Right cardiac atrium (tissue), 5 donors: Measurements from ENCODE around the gene NDUFB2. TPM values are rescaled to one million over a fixed set of nuclear protein-coding genes. Genes with fewer than 3 reads are reported as not detected.
"Not testable (repeated sequence)": the region's sequence is repeated elsewhere in the genome, so short reads cannot be mapped to it uniquely, and the experiment has no call there.

Source experiments
- ATAC-seq, 2 donors: fragments of 200-7000 bp; cut with Tn5 transposase; one replicate each; pipeline versions ENCODE4 v1.8.0 to v1.9.1; 2020; ENCODE audit warnings: moderate library complexity in 2 of 2, mild to moderate bottlenecking in 1 of 2
- DNase-seq, 3 donors: peaks; one replicate each; pipeline ENCODE4 v3.0.0-alpha.2; 2020
- H3K27ac ChIP-seq: one replicate; pipeline ENCODE4 v1.5.1; 2013; ENCODE audit warnings: mild to moderate bottlenecking, low read length, control low read depth, moderate library complexity
- H3K27me3 ChIP-seq: one replicate; pipeline ENCODE4 v1.6.1; 2013; ENCODE audit not compliant: control insufficient read depth, insufficient read depth
- H3K4me1 ChIP-seq: one replicate; pipeline ENCODE4 v1.6.1; 2013; ENCODE audit warnings: low read length; ENCODE audit not compliant: control insufficient read depth, insufficient read depth
- H3K4me3 ChIP-seq: one replicate; pipeline ENCODE4 v1.5.1; 2013; ENCODE audit warnings: low read length, control low read depth
- H3K9me3 ChIP-seq: one replicate; pipeline ENCODE4 v1.6.1; 2013; ENCODE audit warnings: low read length; ENCODE audit not compliant: control insufficient read depth
- WGBS: extraction: QIAGEN DNeasy Blood & Tissue Kit; methylation state at CpG from one replicate; pipeline ENCODE4 v1.1.7; 2013; 5-methylcytosine and 5-hydroxymethylcytosine counted together
- intact Hi-C, 4 donors: fragments of 100-400 bp; cut with DNase I; formaldehyde crosslinking; loops; one replicate each; pipeline versions ENCODE4 v1.11.0 to v1.14.0; 2022 to 2023
- polyA plus RNA-seq: library from polyadenylated mRNA; stranded (reverse); fragments of 200-250 nt; gene quantifications from one replicate; pipeline ENCODE4 v1.2.3, GENCODE V29; 2013
- total RNA-seq, 4 donors: library from RNA; stranded (reverse); fragmentation: NEBNext Ultra II Directional; extraction: Animal tissue kit (Norgen Biotek cat#: 25700); gene quantifications; one replicate each; pipeline ENCODE4 v1.2.1, GENCODE V29; 2021
- donor health status: healthy with polysubstance abuse.
- donor health status: DM: no; HTN: yes; CAD: no.
- donor health status: DM: no; HTN: no; CAD: no.
- donor health status: DM: no; HTN: yes; CAD: no; lungs with severe emphysema.
- donor health status: DM: yes; HTN: yes; CAD: no.

NDUFB2 gene
- total and polyA plus RNA-seq, 5 donors, result 460 to 860 (median 535) TPM

DNA sequence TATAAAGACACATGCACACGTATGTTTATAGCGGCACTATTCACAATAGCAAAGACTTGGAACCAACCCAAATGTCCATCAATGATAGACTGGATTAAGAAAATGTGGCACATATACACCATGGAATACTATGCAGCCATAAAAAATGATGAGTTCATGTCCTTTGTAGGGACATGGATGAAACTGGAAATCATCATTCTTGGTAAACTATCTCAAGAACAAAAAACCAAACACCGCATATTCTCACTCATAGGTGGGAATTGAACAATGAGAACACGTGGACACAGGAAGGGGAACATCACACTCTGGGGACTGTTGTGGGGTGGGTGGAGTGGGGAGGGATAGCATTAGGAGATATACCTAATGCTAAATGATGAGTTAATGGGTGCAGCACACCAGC is 46.7 kb downstream of the NDUFB2 start:
- H3K4me3 ChIP-seq, H3K27ac ChIP-seq, H3K27me3 ChIP-seq, intact Hi-C loops, DNase-seq, H3K4me1 ChIP-seq, H3K9me3 ChIP-seq, ATAC-seq: not testable (repeated sequence)
- 90% methylated on average over 2 of the region's 4 CpGs for WGBS

DNA sequence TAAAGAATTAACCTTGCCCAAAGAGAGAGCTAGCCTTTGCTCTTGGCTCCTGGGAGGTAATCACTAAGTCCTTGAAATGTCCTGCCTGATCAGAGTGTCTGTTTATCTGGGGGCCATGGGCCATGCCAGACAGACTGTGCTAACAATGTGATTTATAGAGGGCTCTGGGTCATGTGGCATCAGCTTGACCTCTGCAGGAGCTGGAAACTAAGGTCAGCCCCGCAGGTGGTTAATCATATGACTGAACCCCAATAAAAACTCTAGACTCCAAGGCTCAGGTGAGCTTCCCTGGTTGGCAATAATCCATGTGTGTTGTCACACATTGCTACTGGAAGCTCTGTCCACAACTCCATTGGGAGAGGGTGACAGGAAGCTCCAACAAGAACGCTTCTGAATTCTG is 47.5 kb downstream of the NDUFB2 start:
- ATAC-seq (no peak), DNase-seq (no peak)
- intact Hi-C loops, result no loop called here
- Histone ChIP-seq H3K4me1 (no peaks in the 10 kb centered on the region), H3K4me3 (no peak overlapping the region), H3K9me3 (no peaks in the 10 kb centered on the region), H3K27me3 (no peaks in the 10 kb centered on the region), H3K27ac (no peak overlapping the region)
- 84% methylated on average over 2 of the region's 2 CpGs for WGBS

DNA sequence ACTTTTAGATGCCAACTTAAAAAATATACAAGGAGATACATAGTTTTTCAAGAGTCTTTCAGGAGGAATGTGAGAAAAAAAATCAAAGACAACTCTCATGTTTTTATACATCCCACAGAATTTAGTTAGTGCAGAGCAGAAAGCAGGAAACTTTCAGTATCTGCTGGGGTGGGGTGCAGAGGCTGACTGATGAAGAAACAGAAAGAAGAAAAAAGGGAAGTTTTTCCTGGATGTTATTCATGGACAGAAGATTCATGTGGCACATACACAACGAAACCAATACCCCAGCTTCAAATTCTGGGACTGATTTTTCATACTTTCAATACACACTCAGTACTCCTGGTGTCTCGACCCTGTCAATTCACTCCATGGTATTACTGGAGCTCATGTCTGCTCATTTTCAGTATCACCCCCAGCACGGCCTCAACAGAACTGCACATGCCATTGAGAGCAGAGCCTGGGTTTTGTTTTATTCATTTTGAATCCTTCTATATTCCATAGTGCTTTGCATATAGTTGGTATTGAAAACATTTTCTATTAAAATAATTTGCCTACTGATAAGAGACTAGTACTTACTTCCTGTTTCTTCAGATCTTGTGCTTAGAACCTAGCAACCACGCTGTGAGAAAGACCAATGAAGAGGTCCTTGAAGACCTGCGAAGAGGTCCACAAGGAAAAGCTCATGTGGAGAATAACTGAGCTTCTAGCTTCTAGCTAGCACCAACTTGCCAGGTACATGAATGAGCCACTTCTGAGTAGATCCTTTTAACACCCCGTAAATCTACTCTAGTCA is 49.0 kb downstream of the NDUFB2 start:
- no peak overlapping the region for H3K27ac ChIP-seq
- WGBS, result 76% methylated on average over 6 of the region's 6 CpGs
- intact Hi-C loops, result no loop called here
- no peaks in the 10 kb centered on the region for H3K27me3 ChIP-seq
- no peaks in the 10 kb centered on the region for H3K9me3 ChIP-seq
- no peak overlapping the region for H3K4me3 ChIP-seq
- no peaks in the 10 kb centered on the region for H3K4me1 ChIP-seq
- DNase-seq (no peak), ATAC-seq (no peak)

DNA sequence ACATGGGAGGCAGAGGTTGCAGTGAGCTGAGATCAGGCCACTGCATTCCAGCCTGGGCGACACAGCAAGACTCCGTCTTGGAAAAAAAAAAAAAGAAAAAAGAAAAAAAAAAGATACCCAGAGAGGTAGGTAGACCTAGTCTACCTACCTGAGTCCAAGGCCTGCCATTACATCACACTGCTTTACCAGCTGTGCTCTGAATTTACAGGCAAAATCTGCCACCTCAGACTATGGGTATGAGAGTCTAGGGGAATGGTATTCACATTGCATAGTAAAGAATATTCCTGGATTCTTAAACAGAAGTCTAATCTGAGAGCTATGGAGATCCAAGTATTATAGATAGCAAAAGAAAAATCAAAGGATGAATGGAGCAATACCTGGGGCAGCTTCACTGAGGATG is 50.2 kb downstream of the NDUFB2 start:
- Histone ChIP-seq H3K4me3 (no peak overlapping the region), H3K27ac (no peak overlapping the region), H3K27me3 (no peaks in the 10 kb centered on the region), H3K4me1 (no peaks in the 10 kb centered on the region), H3K9me3 (no peaks in the 10 kb centered on the region)
- 100% methylated on average over 2 of the region's 2 CpGs for WGBS
- ATAC-seq (no peak), DNase-seq (no peak)
- intact Hi-C loops, result no loop called here

DNA sequence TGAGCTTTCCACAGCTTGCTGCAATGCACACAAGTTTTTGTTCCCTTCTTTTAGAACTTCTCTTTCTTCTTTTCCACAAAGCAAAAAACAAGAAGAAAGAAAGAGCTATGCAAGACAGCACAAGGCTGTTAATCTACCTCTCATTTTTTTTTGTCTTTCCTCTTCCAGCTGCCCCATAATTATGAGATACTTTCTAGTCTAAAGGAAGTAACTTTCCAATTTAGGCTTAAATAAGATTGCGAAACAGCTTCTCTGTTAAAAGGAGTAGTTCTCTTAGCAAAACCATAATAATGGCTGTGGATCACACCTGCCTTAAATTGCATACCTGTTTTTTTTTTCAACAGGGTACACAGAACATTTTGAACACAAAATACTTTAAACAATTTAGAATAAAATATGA is 56.0 kb downstream of the NDUFB2 start:
- Histone ChIP-seq H3K27me3 (no peaks in the 10 kb centered on the region), H3K27ac (no peak overlapping the region), H3K9me3 (no peaks in the 10 kb centered on the region), H3K4me1 (no peaks in the 10 kb centered on the region), H3K4me3 (no peak overlapping the region)
- intact Hi-C loops, result no loop called here
- WGBS, result 88% methylated on average over 1 of the region's 1 CpG
- DNase-seq, result no peak
- ATAC-seq, result no peak

DNA sequence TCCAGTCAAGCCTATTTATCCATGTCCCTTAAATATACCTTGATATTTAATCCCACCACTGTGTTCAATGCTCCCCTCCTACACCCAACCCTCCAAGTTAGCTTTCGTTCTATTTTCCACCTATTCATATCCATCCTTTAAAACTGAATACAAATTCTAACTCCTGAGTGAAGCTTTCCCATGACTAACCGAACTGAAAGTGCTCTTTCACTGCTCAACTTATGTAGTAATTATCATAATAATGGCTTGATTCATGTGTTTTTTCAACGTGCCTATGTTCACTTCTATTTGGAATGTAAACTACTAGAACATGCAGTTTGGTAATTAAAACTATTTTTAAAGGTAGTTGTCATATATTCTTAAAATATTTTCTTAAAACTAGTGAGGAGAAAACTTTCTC is 58.0 kb downstream of the NDUFB2 start:
- no peak overlapping the region for H3K4me3 ChIP-seq
- no peaks in the 10 kb centered on the region for H3K9me3 ChIP-seq
- intact Hi-C loops, result no loop called here
- 76% methylated on average over 3 of the region's 3 CpGs for WGBS
- no peaks in the 10 kb centered on the region for H3K4me1 ChIP-seq
- DNase-seq, result no peak
- no peaks in the 10 kb centered on the region for H3K27me3 ChIP-seq
- ATAC-seq, result no peak
- H3K27ac ChIP-seq, result no peak overlapping the region

Other genes starting within 250 kb of the NDUFB2 start
- 100 to 1,000 TPM in 1 of 4 donors, 10 to 100 TPM in 3; 82.9 to 128 (median 99.0) TPM for gene MKRN1, start 217.2 kb upstream of the NDUFB2 start, total RNA-seq
- 53.1 TPM for gene MKRN1, start 217.2 kb upstream of the NDUFB2 start, polyA plus RNA-seq
- gene DENND2A, start 55.9 kb upstream of the NDUFB2 start, total RNA-seq, result 10 to 100 TPM; 10.7 to 16.6 (median 12.3) TPM
- 8.7 TPM for gene DENND2A, start 55.9 kb upstream of the NDUFB2 start, polyA plus RNA-seq
- 10 to 100 TPM; 13.2 to 17.9 (median 14.9) TPM for gene ADCK2, start 23.8 kb upstream of the NDUFB2 start, total RNA-seq
- gene ADCK2, start 23.8 kb upstream of the NDUFB2 start, polyA plus RNA-seq, result 11.7 TPM
- gene BRAF, start 228.2 kb downstream of the NDUFB2 start, total RNA-seq, result 10 to 100 TPM; 23.6 to 29.3 (median 27.2) TPM
- 8.4 TPM for gene BRAF, start 228.2 kb downstream of the NDUFB2 start, polyA plus RNA-seq